A549 (cell line): Measurements from ENCODE around the gene SEC24D. TPM values are rescaled to one million over a fixed set of nuclear protein-coding genes. Genes with fewer than 3 reads are reported as not detected.

Experiments used
- ATAC-seq, 2 experiments: fragments of 200-7000 bp in 1 of 2; fragments of >200 bp in 1 of 2; cut with Nextera tagmentation in 1 of 2; cut with Tn5 transposase in 1 of 2; 3 replicates each; pipeline versions ENCODE4 v1.8.0 to v1.9.1; 2018 to 2020; ENCODE audit warnings: mild to moderate bottlenecking in 1 of 2, moderate library complexity in 1 of 2
- CTCF ChIA-PET: fragments of 300-600 bp; sonication (Branson Sonifier 250); formaldehyde crosslinking; extraction: SDS; loops from one replicate; lab custom pipeline; 2021; ENCODE audit warnings: antibody characterized with exemption, inconsistent platforms; lab: Yijun Ruan, JAX
- POLR2A ChIA-PET: fragments of 350-600 bp; formaldehyde crosslinking; extraction: SDS; loops from one replicate; lab custom pipeline; 2021; ENCODE audit warnings: antibody characterized with exemption, inconsistent platforms; lab: Yijun Ruan, JAX
- DNase-seq, 2 experiments: peaks; one replicate each; pipeline versions ENCODE4 v3.0.0 to v3.0.0-alpha.2; 2011 to 2016; ENCODE audit warnings: low read depth in 1 of 2, low spot score in 1 of 2
- FAIRE-seq: peaks from 2 replicates; lab custom pipeline; 2011; peaks lifted over from hg19 to GRCh38; lab: Jason Lieb, UNC
- H3K27ac ChIP-seq, 2 experiments: fragments of >200 bp; sonication (Bioruptor Twin); formaldehyde crosslinking; 3 replicates each; pipeline ENCODE4 v1.5.1; 2016 to 2017
- H3K4me1 ChIP-seq: fragments of >200 bp; sonication (Bioruptor Twin); formaldehyde crosslinking; 3 replicates; pipeline ENCODE4 v1.6.1; 2016
- H3K4me2 ChIP-seq: fragments of >200 bp; sonication (Bioruptor Twin); formaldehyde crosslinking; 3 replicates; pipeline ENCODE4 v1.6.1; 2016
- H3K4me3 ChIP-seq: fragments of >200 bp; sonication (Bioruptor Twin); formaldehyde crosslinking; 3 replicates; pipeline ENCODE4 v1.5.1; 2016
- H3K9me3 ChIP-seq: fragments of >200 bp; sonication (Bioruptor Twin); formaldehyde crosslinking; 3 replicates; pipeline ENCODE4 v1.6.1; 2016
- BHLHE40 ChIP-seq: IDR thresholded peaks from 2 replicates; pipeline ENCODE4 v1.6.1; 2012; ENCODE audit warnings: low read depth, low read length, inconsistent platforms
- CBX2 ChIP-seq: fragments of 200-600 bp; sonication (generic); IDR thresholded peaks from 2 replicates; pipeline ENCODE4 v1.6.1; 2016; ENCODE audit warnings: low read depth, mild to moderate bottlenecking, borderline replicate concordance
- CHD2 ChIP-seq: fragments of 150-350 bp; IDR thresholded peaks from 2 replicates; pipeline ENCODE4 v1.6.1; 2014; ENCODE audit warnings: low read length; ENCODE audit not compliant: partially characterized antibody
- EHMT2 ChIP-seq: fragments of 200-600 bp; sonication (generic); IDR thresholded peaks from 2 replicates; pipeline ENCODE4 v1.6.1; 2016; ENCODE audit warnings: antibody characterized with exemption, low read depth, mild to moderate bottlenecking, moderate library complexity
- EP300 ChIP-seq, 2 experiments: fragments of >200 bp; sonication (Bioruptor Twin); formaldehyde crosslinking; IDR thresholded peaks; 2 replicates in 1 of 2; 3 replicates in 1 of 2; pipeline ENCODE4 v1.6.1; 2016 to 2017
- ESRRA ChIP-seq: fragments of 150-350 bp; IDR thresholded peaks from 2 replicates; pipeline ENCODE4 v1.6.1; 2014; ENCODE audit warnings: mild to moderate bottlenecking, low read length, borderline replicate concordance
- FOSB ChIP-seq: fragments of 250-450 bp; sonication (Bioruptor Pico); IDR thresholded peaks from 2 replicates; pipeline ENCODE4 v1.5.0; 2020; ENCODE audit warnings: mild to moderate bottlenecking, moderate library complexity
- FOSL2 ChIP-seq, 2 experiments: fragments of 450-650 bp in 1 of 2; fragments of >200 bp in 1 of 2; sonication (Bioruptor Twin) in 1 of 2; formaldehyde crosslinking; IDR thresholded peaks; 2 replicates each; pipeline versions ENCODE4 v1.5.0 to v1.6.1; 2016 to 2020; ENCODE audit warnings: mild to moderate bottlenecking in 1 of 2, moderate library complexity in 1 of 2
- HDAC2 ChIP-seq: fragments of 200-600 bp; sonication (generic); IDR thresholded peaks from 2 replicates; pipeline ENCODE4 v1.6.1; 2016
- HOXB5 ChIP-seq: fragments of 250-450 bp; sonication (Bioruptor Pico); IDR thresholded peaks from 2 replicates; pipeline ENCODE4 v1.5.0; 2020; ENCODE audit warnings: mild to moderate bottlenecking, moderate library complexity
- JUNB ChIP-seq: fragments of >200 bp; sonication (Bioruptor Twin); formaldehyde crosslinking; IDR thresholded peaks from 2 replicates; pipeline ENCODE4 v1.6.1; 2016
- KDM1A ChIP-seq: fragments of 200-600 bp; sonication (generic); IDR thresholded peaks from 2 replicates; pipeline ENCODE4 v1.6.1; 2016; ENCODE audit warnings: low read depth, mild to moderate bottlenecking
- NPAS2 ChIP-seq: fragments of 250-450 bp; sonication (Bioruptor Pico); IDR thresholded peaks from 2 replicates; pipeline ENCODE4 v1.8.0; 2022; ENCODE audit warnings: mild to moderate bottlenecking, moderate library complexity, borderline replicate concordance
- NR3C1 ChIP-seq: fragments of >200 bp; sonication (Bioruptor Twin); formaldehyde crosslinking; IDR thresholded peaks from 3 replicates; pipeline ENCODE4 v1.6.1; 2017
- PBX3 ChIP-seq: IDR thresholded peaks from 2 replicates; pipeline ENCODE4 v1.6.1; 2012
- PHF8 ChIP-seq: fragments of 200-600 bp; sonication (generic); IDR thresholded peaks from 2 replicates; pipeline ENCODE4 v1.6.1; 2016; ENCODE audit warnings: low read depth, mild to moderate bottlenecking, antibody characterized with exemption, moderate library complexity, borderline replicate concordance
- POLR2A ChIP-seq: IDR thresholded peaks from 2 replicates; pipeline ENCODE4 v1.6.1; 2012; ENCODE audit warnings: mild to moderate bottlenecking, low read length
- RAD21 ChIP-seq, 2 experiments: fragments of >200 bp in 1 of 2; sonication (Bioruptor Twin) in 1 of 2; formaldehyde crosslinking in 1 of 2; IDR thresholded peaks in 1 of 2; conservative IDR thresholded peaks in 1 of 2; 2 replicates in 1 of 2; 3 replicates in 1 of 2; pipeline ENCODE4 v1.6.1; 2012 to 2018; ENCODE audit warnings: inconsistent platforms in 1 of 2
- RARB ChIP-seq: fragments of 250-450 bp; sonication (Bioruptor Pico); IDR thresholded peaks from 2 replicates; pipeline ENCODE4 v1.8.0; 2021; ENCODE audit warnings: mild to moderate bottlenecking, moderate library complexity
- RCOR1 ChIP-seq: fragments of 150-350 bp; IDR thresholded peaks from 2 replicates; pipeline ENCODE4 v1.6.1; 2014; ENCODE audit warnings: antibody characterized with exemption, low read length, low read depth
- RNF2 ChIP-seq: fragments of 200-600 bp; sonication (generic); IDR thresholded peaks from 2 replicates; pipeline ENCODE4 v1.6.1; 2016; ENCODE audit warnings: low read depth, mild to moderate bottlenecking, antibody characterized with exemption, moderate library complexity, borderline replicate concordance
- SMC3 ChIP-seq: fragments of >200 bp; sonication (Bioruptor Twin); formaldehyde crosslinking; IDR thresholded peaks from 3 replicates; pipeline ENCODE4 v1.6.1; 2018; ENCODE audit warnings: inconsistent platforms
- TP53 ChIP-seq: fragments of 250-450 bp; sonication (Bioruptor Pico); IDR thresholded peaks from 2 replicates; pipeline ENCODE4 v1.5.0; 2021; ENCODE audit warnings: mild to moderate bottlenecking, moderate library complexity
- USF2 ChIP-seq: fragments of 450-650 bp; IDR thresholded peaks from 2 replicates; pipeline ENCODE4 v1.6.1; 2014; ENCODE audit warnings: antibody characterized with exemption
- ZSCAN20 ChIP-seq: fragments of 250-450 bp; sonication (Bioruptor Pico); IDR thresholded peaks from 2 replicates; pipeline ENCODE4 v1.8.0; 2022; ENCODE audit warnings: mild to moderate bottlenecking, moderate library complexity
- WGBS: methylation state at CpG from one replicate; pipeline ENCODE4 v1.1.6; 2017; ENCODE audit errors: missing lambda C conversion rate; 5-methylcytosine and 5-hydroxymethylcytosine counted together
- polyA plus RNA-seq, 4 experiments: library from polyadenylated mRNA; depleted of rRNA in 3 of 4; stranded (reverse); fragments of >200 nt; fragmentation: RNase III in 1 of 4; extraction: RNeasy Plus Mini Kit Qiagen cat#74134 plus additional on column Dnase treatment in 1 of 4; gene quantifications; 2 replicates in 3 of 4; 3 replicates in 1 of 4; pipeline ENCODE4 v1.2.3, GENCODE V29; 2011 to 2017
- TF ChIP-seq, protein P1 (sequence below): fragments of 150-350 bp; IDR thresholded peaks from 2 replicates; pipeline ENCODE4 v1.6.1; 2014; ENCODE audit warnings: low read depth, mild to moderate bottlenecking, low read length

Gene SEC24D
- polyA plus RNA-seq, 2 of the 4 experiments (the other 2 are of a cell fraction) = 12.8 to 15.6 TPM

- CTCF ChIA-PET = interaction anchor here (1.1 to 1.4 kb wide), 2 partner anchors 58 to 102 kb away, joined by 3 to 4 read pairs; no protein-coding TSS in a partner anchor
- H3K4me2 ChIP-seq = no peak overlapping the region
- no peak overlapping the region for H3K4me3 ChIP-seq
- peaks cover 8% of the 10 kb centered on the region for H3K4me1 ChIP-seq
- TF ChIP-seq FOSL2 (IDR thresholded peaks at IDR 0.05) = no peak
- no peak for TF ChIP-seq FOSL2 (CRISPR knock-in tag; IDR thresholded peaks at IDR 0.05)
- no peak for TF ChIP-seq ZSCAN20 (CRISPR knock-in tag)
- TF ChIP-seq CHD2 = no peak
- no peak for TF ChIP-seq HDAC2
- no peak for TF ChIP-seq RARB (CRISPR knock-in tag)
- TF ChIP-seq JUNB = no peak
- no peak for TF ChIP-seq USF2
- no peak for TF ChIP-seq ESRRA
- TF ChIP-seq RCOR1 = no peak
- TF ChIP-seq BHLHE40 = no peak
- TF ChIP-seq EP300 (IDR thresholded peaks at IDR 0.05) = no peak
- TF ChIP-seq POLR2A = no peak
- TF ChIP-seq, protein P1, sequence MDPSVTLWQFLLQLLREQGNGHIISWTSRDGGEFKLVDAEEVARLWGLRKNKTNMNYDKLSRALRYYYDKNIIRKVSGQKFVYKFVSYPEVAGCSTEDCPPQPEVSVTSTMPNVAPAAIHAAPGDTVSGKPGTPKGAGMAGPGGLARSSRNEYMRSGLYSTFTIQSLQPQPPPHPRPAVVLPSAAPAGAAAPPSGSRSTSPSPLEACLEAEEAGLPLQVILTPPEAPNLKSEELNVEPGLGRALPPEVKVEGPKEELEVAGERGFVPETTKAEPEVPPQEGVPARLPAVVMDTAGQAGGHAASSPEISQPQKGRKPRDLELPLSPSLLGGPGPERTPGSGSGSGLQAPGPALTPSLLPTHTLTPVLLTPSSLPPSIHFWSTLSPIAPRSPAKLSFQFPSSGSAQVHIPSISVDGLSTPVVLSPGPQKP = no peak
- TF ChIP-seq RAD21 (conservative IDR thresholded peaks at IDR 0.05 in 1 of 2, IDR thresholded peaks at IDR 0.05 in 1 of 2) = no peak
- no peak for TF ChIP-seq EHMT2
- TF ChIP-seq PHF8 = no peak
- TF ChIP-seq NR3C1 = no peak
- no peak for TF ChIP-seq HOXB5 (CRISPR knock-in tag)
- no peak for TF ChIP-seq TP53 (CRISPR knock-in tag)
- TF ChIP-seq FOSB = no peak
- TF ChIP-seq, all 56 proteins: peak for 0
- POLR2A ChIA-PET = no interaction called here
- WGBS = 94% methylated on average over 2 of the region's 2 CpGs
- DNase-seq = no peak
- Histone ChIP-seq H3K9me3 (no peaks in the 10 kb centered on the region), H3K27ac (no peak overlapping the region)
- ATAC-seq = no peak
- no peak for FAIRE-seq
These were observed 6.8 kb downstream of the SEC24D start for GRCh38 chr4:118829107-118829506.

DNA sequence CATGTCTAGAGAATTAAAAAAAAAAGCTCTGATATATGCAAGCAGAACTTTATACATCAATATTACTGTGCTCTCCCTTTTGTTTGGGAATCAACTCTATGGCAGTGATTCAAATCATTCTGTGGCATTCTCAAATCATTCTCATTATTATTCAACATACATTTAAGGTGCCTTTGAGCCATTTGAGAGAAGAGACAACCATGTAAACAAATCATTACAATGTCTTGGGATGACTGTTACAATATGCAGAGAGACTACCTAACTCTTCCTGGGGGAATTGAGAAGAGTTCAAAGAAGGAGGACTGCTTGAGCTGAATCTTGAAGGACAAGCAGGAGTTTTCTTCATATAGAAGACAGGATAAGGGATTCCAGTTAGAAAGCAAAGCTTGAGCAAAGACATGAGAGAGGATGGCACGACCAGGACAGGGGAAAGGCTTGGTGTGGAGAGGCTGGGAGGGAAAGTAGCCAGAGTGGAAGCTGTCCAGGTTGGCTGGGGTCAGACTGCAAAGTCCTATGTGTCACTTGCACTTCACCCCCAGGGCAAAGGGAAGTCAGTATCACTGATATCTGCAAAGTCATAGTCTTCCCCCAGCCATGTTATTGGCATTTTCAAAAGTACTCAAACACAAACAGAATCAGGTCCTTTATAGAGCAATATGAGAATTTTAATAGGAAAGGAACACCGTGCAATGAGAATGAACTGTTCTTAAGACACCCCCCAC lies 9.0 kb downstream of the SEC24D start:
- no peak for DNase-seq
- ATAC-seq = no peak
- 0 out of 3 replicates have a peak overlapping the region, but pooled peaks have one; percentile 23 for H3K4me2 ChIP-seq
- ChIA-PET CTCF (interaction anchor here (0.9 kb wide), 1 partner anchor 38 kb away, joined by 3 read pairs; no protein-coding TSS in a partner anchor), POLR2A (no interaction called here)
- H3K27ac ChIP-seq = no peak overlapping the region
- TF ChIP-seq PBX3 (no peak), HDAC2 (no peak), NPAS2 (no peak), CBX2 (no peak), NR3C1 (no peak), ESRRA (no peak), SMC3 (no peak), BHLHE40 (no peak), RAD21 (conservative IDR thresholded peaks at IDR 0.05 in 1 of 2, IDR thresholded peaks at IDR 0.05 in 1 of 2) (no peak), KDM1A (no peak), RNF2 (no peak)
- no peak for FAIRE-seq
- peaks cover 16% of the 10 kb centered on the region for H3K4me1 ChIP-seq
- WGBS = 61% methylated on average over 2 of the region's 2 CpGs
- no peak overlapping the region for H3K4me3 ChIP-seq
- H3K9me3 ChIP-seq = no peaks in the 10 kb centered on the region
